ENCODE results near the gene UGT2A3.
"Not testable (repeated sequence)": the region's sequence is repeated elsewhere in the genome, so short reads cannot be mapped to it uniquely, and the experiment has no call there.

The UGT2A3 gene

GRCh38 chr4:68950033-68950432 is 1.6 kb downstream of the UGT2A3 start:
- in situ Hi-C loops (cut with MboI; ENCODE audit: low sequenced_read_pairs) = no loop called here
- H3K36me3 ChIP-seq (replicated peaks) = no peaks in the 10 kb centered on the region
- DNase-seq (ENCODE audit: low spot score in 2 of 2) = no peak
- no peaks in the 10 kb centered on the region for H3K27me3 ChIP-seq (ENCODE audit: low read depth)
- H3K9me3 ChIP-seq = no peaks in the 10 kb centered on the region
- no peak overlapping the region for H3K4me3 ChIP-seq
- H3K4me1 ChIP-seq = no peaks in the 10 kb centered on the region

GRCh38 chr4:68948985-68949384 is 2.6 kb downstream of the UGT2A3 start:
- in situ Hi-C loops (cut with MboI; ENCODE audit: low sequenced_read_pairs) = no loop called here
- H3K27me3 ChIP-seq (ENCODE audit: low read depth) = no peaks in the 10 kb centered on the region
- no peak for DNase-seq (ENCODE audit: low spot score in 2 of 2)
- H3K4me1 ChIP-seq = no peaks in the 10 kb centered on the region
- H3K36me3 ChIP-seq (replicated peaks) = no peaks in the 10 kb centered on the region
- no peak overlapping the region for H3K4me3 ChIP-seq
- H3K9me3 ChIP-seq = no peaks in the 10 kb centered on the region

- Histone ChIP-seq H3K4me3 (no peak overlapping the region), H3K9me3 (no peaks in the 10 kb centered on the region), H3K36me3 (replicated peaks) (no peaks in the 10 kb centered on the region), H3K27me3 (ENCODE audit: low read depth) (no peaks in the 10 kb centered on the region), H3K4me1 (no peaks in the 10 kb centered on the region)
- in situ Hi-C loops (cut with MboI; ENCODE audit: low sequenced_read_pairs) = no loop called here
- DNase-seq (ENCODE audit: low spot score in 2 of 2) = no peak
Observed at GRCh38 chr4:68948044-68948743, 3.4 kb downstream of the UGT2A3 start.

GRCh38 chr4:68929076-68929737 is 22.4 kb downstream of the UGT2A3 start:
- no peaks in the 10 kb centered on the region for H3K9me3 ChIP-seq
- no peak overlapping the region for H3K4me3 ChIP-seq
- in situ Hi-C loops (cut with MboI; ENCODE audit: low sequenced_read_pairs) = no loop called here
- H3K27me3 ChIP-seq (ENCODE audit: low read depth) = no peaks in the 10 kb centered on the region
- DNase-seq (ENCODE audit: low spot score in 2 of 2) = no peak
- no peaks in the 10 kb centered on the region for H3K36me3 ChIP-seq (replicated peaks)
- no peaks in the 10 kb centered on the region for H3K4me1 ChIP-seq

GRCh38 chr4:68927165-68927564 is 24.4 kb downstream of the UGT2A3 start:
- H3K4me3 ChIP-seq = no peak overlapping the region
- DNase-seq (ENCODE audit: low spot score in 2 of 2) = no peak
- in situ Hi-C loops (cut with MboI; ENCODE audit: low sequenced_read_pairs) = no loop called here
- H3K36me3 ChIP-seq (replicated peaks) = no peaks in the 10 kb centered on the region
- no peaks in the 10 kb centered on the region for H3K27me3 ChIP-seq (ENCODE audit: low read depth)
- no peaks in the 10 kb centered on the region for H3K9me3 ChIP-seq
- no peaks in the 10 kb centered on the region for H3K4me1 ChIP-seq

GRCh38 chr4:68922202-68922601 is 29.4 kb downstream of the UGT2A3 start:
- H3K36me3 ChIP-seq (replicated peaks); DNase-seq (ENCODE audit: low spot score in 2 of 2); in situ Hi-C loops (cut with MboI; ENCODE audit: low sequenced_read_pairs); H3K27me3 ChIP-seq (ENCODE audit: low read depth); H3K4me1 ChIP-seq; H3K4me3 ChIP-seq; H3K9me3 ChIP-seq: not testable (repeated sequence)

GRCh38 chr4:68921051-68921450 is 30.6 kb downstream of the UGT2A3 start:
- in situ Hi-C loops (cut with MboI; ENCODE audit: low sequenced_read_pairs) = no loop called here
- Histone ChIP-seq H3K27me3 (ENCODE audit: low read depth) (no peaks in the 10 kb centered on the region), H3K36me3 (replicated peaks) (no peaks in the 10 kb centered on the region), H3K9me3 (no peaks in the 10 kb centered on the region), H3K4me3 (no peak overlapping the region), H3K4me1 (no peaks in the 10 kb centered on the region)
- DNase-seq (ENCODE audit: low spot score in 2 of 2) = no peak

- Histone ChIP-seq H3K27me3 (ENCODE audit: low read depth) (no peaks in the 10 kb centered on the region), H3K36me3 (replicated peaks) (no peaks in the 10 kb centered on the region), H3K9me3 (no peaks in the 10 kb centered on the region), H3K4me3 (no peak overlapping the region), H3K4me1 (no peaks in the 10 kb centered on the region)
- in situ Hi-C loops (cut with MboI; ENCODE audit: low sequenced_read_pairs) = no loop called here
- DNase-seq (ENCODE audit: low spot score in 2 of 2) = no peak
Observed at GRCh38 chr4:68917016-68917415, 34.6 kb downstream of the UGT2A3 start.

- H3K9me3 ChIP-seq = no peaks in the 10 kb centered on the region
- H3K4me1 ChIP-seq = no peaks in the 10 kb centered on the region
- H3K27me3 ChIP-seq (ENCODE audit: low read depth) = no peaks in the 10 kb centered on the region
- in situ Hi-C loops (cut with MboI; ENCODE audit: low sequenced_read_pairs) = no loop called here
- DNase-seq (ENCODE audit: low spot score in 2 of 2) = no peak
- H3K4me3 ChIP-seq = no peak overlapping the region
- H3K36me3 ChIP-seq (replicated peaks) = no peaks in the 10 kb centered on the region
Observed at GRCh38 chr4:68912807-68913206, 38.8 kb downstream of the UGT2A3 start.

GRCh38 chr4:68909385-68909784 is 42.2 kb downstream of the UGT2A3 start:
- Histone ChIP-seq H3K36me3 (replicated peaks) (no peaks in the 10 kb centered on the region), H3K4me3 (no peak overlapping the region), H3K9me3 (no peaks in the 10 kb centered on the region), H3K4me1 (no peaks in the 10 kb centered on the region), H3K27me3 (ENCODE audit: low read depth) (no peaks in the 10 kb centered on the region)
- no peak for DNase-seq (ENCODE audit: low spot score in 2 of 2)
- in situ Hi-C loops (cut with MboI; ENCODE audit: low sequenced_read_pairs) = no loop called here

GRCh38 chr4:68907788-68908700 is 43.6 kb downstream of the UGT2A3 start:
- in situ Hi-C loops (cut with MboI; ENCODE audit: low sequenced_read_pairs) = no loop called here
- Histone ChIP-seq H3K4me3 (no peak overlapping the region), H3K27me3 (ENCODE audit: low read depth) (no peaks in the 10 kb centered on the region), H3K36me3 (replicated peaks) (no peaks in the 10 kb centered on the region), H3K4me1 (no peaks in the 10 kb centered on the region), H3K9me3 (no peaks in the 10 kb centered on the region)
- DNase-seq (ENCODE audit: low spot score in 2 of 2) = no peak

GRCh38 chr4:68907245-68907644 is 44.4 kb downstream of the UGT2A3 start:
- Histone ChIP-seq H3K4me1 (no peaks in the 10 kb centered on the region), H3K27me3 (ENCODE audit: low read depth) (no peaks in the 10 kb centered on the region), H3K9me3 (no peaks in the 10 kb centered on the region), H3K36me3 (replicated peaks) (no peaks in the 10 kb centered on the region), H3K4me3 (no peak overlapping the region)
- no peak for DNase-seq (ENCODE audit: low spot score in 2 of 2)
- in situ Hi-C loops (cut with MboI; ENCODE audit: low sequenced_read_pairs) = no loop called here

- Histone ChIP-seq H3K9me3 (no peaks in the 10 kb centered on the region), H3K4me1 (no peaks in the 10 kb centered on the region), H3K4me3 (no peak overlapping the region), H3K27me3 (ENCODE audit: low read depth) (no peaks in the 10 kb centered on the region), H3K36me3 (replicated peaks) (no peaks in the 10 kb centered on the region)
- in situ Hi-C loops (cut with MboI; ENCODE audit: low sequenced_read_pairs) = no loop called here
- no peak for DNase-seq (ENCODE audit: low spot score in 2 of 2)
Observed at GRCh38 chr4:68906780-68907137, 44.8 kb downstream of the UGT2A3 start.
